ENCODE measurements around the gene PRKCA.

Gene PRKCA

GRCh38 chr17:66507982-66508760 lies 205.8 kb downstream of the PRKCA start:
- peak; percentile 36 to 48 for DNase-seq
- TF ChIP-seq POLR2A (IDR thresholded peaks at IDR 0.05; ENCODE audit: low read length) (no peak), GATA1 (IDR thresholded peaks at IDR 0.05; ENCODE audit: low read depth, low read length) (no peak)

GRCh38 chr17:66508896-66509844 lies 206.8 kb downstream of the PRKCA start:
- TF ChIP-seq GATA1 (IDR thresholded peaks at IDR 0.05; ENCODE audit: low read depth, low read length) (no peak), POLR2A (IDR thresholded peaks at IDR 0.05; ENCODE audit: low read length) (no peak)
- peak; percentile 26 to 60 for DNase-seq

GRCh38 chr17:66509926-66510325 lies 207.5 kb downstream of the PRKCA start:
- TF ChIP-seq GATA1 (IDR thresholded peaks at IDR 0.05; ENCODE audit: low read depth, low read length) (no peak), POLR2A (IDR thresholded peaks at IDR 0.05; ENCODE audit: low read length) (no peak)
- no peak for DNase-seq

- TF ChIP-seq GATA1 (IDR thresholded peaks at IDR 0.05; ENCODE audit: low read depth, low read length) (no peak), POLR2A (IDR thresholded peaks at IDR 0.05; ENCODE audit: low read length) (no peak)
- no peak for DNase-seq
Measured at GRCh38 chr17:66511135-66511534, 208.7 kb downstream of the PRKCA start.

DNA sequence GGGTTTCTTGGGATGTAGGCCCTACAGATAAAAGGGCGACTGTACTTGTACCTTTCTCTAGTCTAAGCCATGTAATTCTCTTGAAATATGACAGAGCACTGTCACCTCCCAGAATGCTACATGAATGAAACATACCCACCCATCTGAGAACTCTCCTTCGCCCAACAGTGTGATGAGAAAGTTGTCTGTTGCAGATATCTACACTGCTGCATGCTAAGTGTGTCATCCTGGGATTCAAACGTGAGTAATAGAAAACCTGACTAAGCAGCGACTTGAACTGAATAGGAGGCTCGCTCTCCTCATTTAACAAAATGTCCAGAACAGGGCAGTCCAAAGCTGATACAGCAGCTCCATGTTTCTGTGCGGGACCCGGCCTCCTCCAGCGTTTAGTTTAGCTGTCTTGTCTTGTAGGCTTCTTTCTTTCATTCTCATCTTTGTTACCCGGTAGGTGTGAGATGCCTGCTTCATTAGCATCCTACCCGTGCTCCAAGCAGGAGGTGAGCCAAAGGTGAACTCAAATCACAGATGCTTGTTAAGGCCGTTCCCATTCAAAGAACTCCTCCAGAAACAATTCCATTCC lies 211.9 kb downstream of the PRKCA start:
- TF ChIP-seq POLR2A (IDR thresholded peaks at IDR 0.05; ENCODE audit: low read length): no peak
- no peak for TF ChIP-seq GATA1 (IDR thresholded peaks at IDR 0.05; ENCODE audit: low read depth, low read length)
- peak; percentile 55 to 71 for DNase-seq

DNA sequence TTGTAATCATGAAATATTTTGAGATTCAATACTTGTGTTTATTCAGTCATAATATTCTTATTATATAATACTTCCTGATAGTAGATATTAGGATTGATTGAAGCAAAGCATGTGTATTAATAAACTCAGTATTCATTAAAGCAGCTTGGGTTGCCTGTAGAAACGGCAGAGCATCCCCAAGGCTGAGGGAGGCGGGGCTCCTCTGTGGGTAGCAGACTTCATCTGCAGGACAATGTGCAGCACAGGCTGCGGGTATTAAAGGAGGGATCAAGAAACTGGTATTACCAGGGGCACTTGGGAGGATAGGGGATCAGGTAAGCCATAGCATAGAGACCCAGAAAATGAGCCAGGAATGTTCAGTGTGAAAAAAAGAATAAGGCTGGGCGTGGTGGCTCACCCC lies 213.6 kb downstream of the PRKCA start:
- DNase-seq: no peak
- TF ChIP-seq GATA1 (IDR thresholded peaks at IDR 0.05; ENCODE audit: low read depth, low read length) (no peak), POLR2A (IDR thresholded peaks at IDR 0.05; ENCODE audit: low read length) (no peak)

DNA sequence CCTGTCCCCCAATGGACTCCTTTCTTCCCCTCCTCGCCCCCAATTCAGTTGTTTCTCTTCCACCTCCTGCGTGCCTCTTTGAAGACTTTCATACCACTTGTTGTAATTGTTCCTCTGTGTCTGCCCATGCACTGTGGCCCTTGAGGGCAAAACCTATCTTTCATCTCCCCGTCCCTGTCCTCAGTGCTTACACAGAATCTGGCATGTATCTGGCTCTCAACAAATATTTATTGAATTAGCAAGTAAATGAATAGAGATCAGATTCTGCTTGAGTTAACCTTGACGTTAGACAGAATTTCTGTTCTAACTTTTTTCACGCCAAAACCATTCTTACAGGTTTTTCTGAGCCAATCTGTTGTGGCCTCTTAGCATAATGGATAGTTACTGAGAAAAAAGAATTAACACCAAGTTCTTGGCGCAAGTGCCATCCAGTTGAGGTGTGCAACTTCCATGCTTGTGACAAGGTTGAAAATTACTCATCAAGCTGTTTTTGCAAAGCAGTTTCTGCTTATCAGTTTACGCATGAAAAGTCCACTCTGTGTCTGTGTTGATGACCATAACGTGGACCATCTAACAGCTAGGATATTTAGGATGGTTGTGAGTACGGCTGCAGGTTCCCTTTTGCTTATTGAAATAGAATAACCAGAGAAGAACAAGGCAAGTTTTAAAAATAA lies 215.1 kb downstream of the PRKCA start:
- TF ChIP-seq GATA1 (IDR thresholded peaks at IDR 0.05; ENCODE audit: low read depth, low read length) (no peak), POLR2A (IDR thresholded peaks at IDR 0.05; ENCODE audit: low read length) (no peak)
- no peak for DNase-seq

DNA sequence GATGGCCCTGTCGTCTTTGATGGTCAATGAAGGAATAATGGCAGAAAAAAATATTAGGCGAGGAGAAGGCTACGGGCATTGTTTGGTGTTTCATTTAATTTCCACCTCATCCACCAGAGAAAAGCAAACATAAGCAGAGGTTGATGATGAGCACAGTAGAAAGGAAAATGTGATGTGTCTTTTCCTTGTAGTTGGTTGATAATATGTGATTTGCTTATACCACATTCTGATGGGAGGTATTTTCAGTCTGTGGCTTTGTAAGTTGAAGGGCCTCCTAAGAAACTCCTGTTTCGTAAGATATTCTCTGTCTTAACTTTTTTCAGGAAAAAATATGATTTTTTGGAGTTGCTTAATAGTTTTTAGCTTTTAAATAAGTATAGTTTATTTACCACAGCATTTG lies 215.7 kb downstream of the PRKCA start:
- DNase-seq: no peak
- TF ChIP-seq GATA1 (IDR thresholded peaks at IDR 0.05; ENCODE audit: low read depth, low read length) (no peak), POLR2A (IDR thresholded peaks at IDR 0.05; ENCODE audit: low read length) (no peak)

DNA sequence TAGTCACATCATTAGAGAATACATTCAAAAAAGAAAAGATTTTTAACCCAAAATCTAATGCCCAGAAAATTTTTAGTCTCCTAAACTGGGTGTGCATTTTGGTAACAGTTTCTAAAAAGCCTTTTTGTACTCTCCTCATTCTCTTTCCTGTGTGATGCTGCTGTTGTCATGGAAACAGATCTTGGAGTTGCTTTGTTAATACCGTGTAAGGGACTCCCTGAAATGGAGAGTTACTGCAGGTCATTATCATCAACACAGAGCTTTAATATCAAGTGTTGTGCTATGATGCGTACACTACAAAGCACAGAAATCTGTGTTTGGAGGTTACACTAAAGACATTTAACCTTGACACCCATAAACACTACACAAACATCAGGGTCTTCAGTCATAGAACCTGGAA lies 216.3 kb downstream of the PRKCA start:
- TF ChIP-seq POLR2A (IDR thresholded peaks at IDR 0.05; ENCODE audit: low read length) (no peak), GATA1 (IDR thresholded peaks at IDR 0.05; ENCODE audit: low read depth, low read length) (no peak)

DNA sequence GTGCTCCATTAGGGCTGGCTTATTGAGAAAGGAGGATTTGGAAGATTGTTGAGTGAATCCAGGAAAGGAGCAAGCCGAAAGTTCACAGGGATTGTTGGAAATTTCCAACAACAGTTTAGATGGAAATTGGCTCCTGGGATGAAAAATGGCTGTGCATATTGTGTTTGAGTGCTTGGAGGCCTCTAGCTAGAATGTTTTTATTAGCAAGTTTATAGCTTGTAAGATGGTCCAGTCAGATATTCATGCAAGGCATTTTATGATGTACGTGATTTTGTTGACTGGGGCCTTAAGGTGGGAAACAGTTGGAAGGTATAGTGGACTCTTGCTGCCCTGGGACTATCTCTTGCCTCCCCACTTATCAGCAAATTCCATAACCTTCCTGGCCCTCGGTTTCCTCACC lies 216.7 kb downstream of the PRKCA start:
- TF ChIP-seq POLR2A (IDR thresholded peaks at IDR 0.05; ENCODE audit: low read length) (no peak), GATA1 (IDR thresholded peaks at IDR 0.05; ENCODE audit: low read depth, low read length) (no peak)
- DNase-seq: no peak

More for the DNA sequence above, 216.3 kb downstream of the PRKCA start:
- DNase-seq: no peak

DNA sequence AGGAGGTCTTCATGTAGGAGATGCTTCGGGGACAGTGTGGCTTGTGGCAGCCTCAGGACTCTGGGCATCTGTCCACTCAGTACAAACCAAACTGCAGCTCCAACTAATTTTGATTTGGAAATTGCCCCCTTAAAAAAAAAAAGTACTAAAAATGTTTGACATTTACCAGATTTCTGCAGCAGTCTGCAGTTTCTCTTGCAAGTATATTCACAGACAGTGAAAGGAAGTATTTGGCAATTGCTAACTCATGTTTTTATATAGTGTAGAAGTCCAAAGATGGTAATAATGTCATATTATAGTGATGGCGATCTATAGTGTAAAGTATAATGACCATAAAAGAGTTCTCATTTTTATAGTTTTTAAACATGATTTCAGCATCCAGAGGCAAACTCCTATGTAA lies 218.6 kb downstream of the PRKCA start:
- no peak for DNase-seq

DNA sequence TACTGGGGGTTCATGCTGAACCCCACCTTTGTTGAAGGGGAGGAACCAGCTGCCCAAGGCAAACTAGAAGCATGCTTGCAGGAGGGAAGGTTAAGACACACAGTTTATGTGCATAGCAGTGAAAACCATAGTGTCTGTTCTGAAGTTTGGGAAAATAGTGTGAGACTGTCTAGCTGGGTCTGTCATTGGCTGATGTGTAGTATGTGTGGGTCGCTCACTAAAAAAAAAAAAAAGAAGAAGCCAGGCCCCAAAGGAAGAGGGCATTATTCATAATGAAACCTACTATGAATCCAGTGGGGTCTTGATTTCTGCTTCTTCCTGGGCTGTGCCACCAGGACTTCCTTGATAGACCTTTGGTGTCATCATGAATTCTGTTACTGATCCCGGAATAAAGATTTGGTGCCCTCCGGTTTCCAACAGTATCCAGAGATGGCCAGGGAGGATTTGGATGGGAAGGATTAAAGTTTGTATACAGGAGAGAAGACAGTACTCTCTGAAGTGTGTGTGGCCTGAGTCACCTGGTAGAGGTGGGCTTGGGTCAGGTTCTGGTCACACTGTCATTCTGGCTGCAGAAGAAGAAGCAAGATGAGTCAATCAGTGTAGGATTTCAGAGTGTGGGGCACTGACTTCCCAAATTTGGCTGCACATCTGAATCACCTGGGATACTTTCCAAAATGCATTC lies 220.3 kb downstream of the PRKCA start:
- no peak for TF ChIP-seq POLR2A (IDR thresholded peaks at IDR 0.05; ENCODE audit: low read length)
- no peak for TF ChIP-seq GATA1 (IDR thresholded peaks at IDR 0.05; ENCODE audit: low read depth, low read length)
- no peak for DNase-seq

More for the DNA sequence above, 218.6 kb downstream of the PRKCA start:
- no peak for TF ChIP-seq POLR2A (IDR thresholded peaks at IDR 0.05; ENCODE audit: low read length)

Measured in erythroblast (primary cell).